ENCODE measurements around the gene CA11.

Gene CA11

GRCh38 chr19:48603001-48603400 lies 43.0 kb downstream of the CA11 start:
- Mint-ChIP-seq H3K9me3 (no peaks in the 10 kb centered on the region), H3K4me3 (no peak overlapping the region)

GRCh38 chr19:48600679-48601417 lies 45.1 kb downstream of the CA11 start:
- Mint-ChIP-seq H3K27ac (no peak overlapping the region), H3K4me3 (no peak overlapping the region), H3K9me3 (no peaks in the 10 kb centered on the region), H3K27me3 (peaks cover 0 to 8% of the 10 kb centered on the region in 2 donors), H3K4me1 (ENCODE audit: low read depth in 2 of 2) (peaks cover 0 to 7% of the 10 kb centered on the region in 2 donors), H3K36me3 (ENCODE audit: insufficient read depth) (no peaks in the 10 kb centered on the region)
- DNase-seq = no peak
- ATAC-seq (replicated peaks) = no peak

More at GRCh38 chr19:48603001-48603400, 43.0 kb downstream of the CA11 start:
- H3K27ac Mint-ChIP-seq = no peak overlapping the region
- H3K27me3 Mint-ChIP-seq = peaks cover 0 to 8% of the 10 kb centered on the region in 2 donors
- H3K4me1 Mint-ChIP-seq (ENCODE audit: low read depth in 2 of 2) = no peaks in the 10 kb centered on the region
- H3K36me3 Mint-ChIP-seq (ENCODE audit: insufficient read depth) = no peaks in the 10 kb centered on the region
- DNase-seq (no peak), ATAC-seq (replicated peaks) (no peak)

GRCh38 chr19:48598996-48599700 lies 46.8 kb downstream of the CA11 start:
- ATAC-seq (replicated peaks) = no peak
- Mint-ChIP-seq H3K27me3 (peaks cover 0 to 8% of the 10 kb centered on the region in 2 donors), H3K4me3 (no peak overlapping the region), H3K36me3 (ENCODE audit: insufficient read depth) (no peaks in the 10 kb centered on the region), H3K4me1 (ENCODE audit: low read depth in 2 of 2) (peaks cover 4 to 11% of the 10 kb centered on the region in 2 donors), H3K9me3 (no peaks in the 10 kb centered on the region), H3K27ac (peak overlapping the region in 1 of 2 donors; percentile 11)
- DNase-seq = no peak

- ATAC-seq (replicated peaks) (peak; percentile 97), DNase-seq (peak in 2 of 3 experiments; percentile 29 to 35)
- Mint-ChIP-seq H3K36me3 (ENCODE audit: insufficient read depth) (peaks cover 4% of the 10 kb centered on the region), H3K4me3 (peak overlapping the region; percentile 58 to 68), H3K27ac (peak overlapping the region; percentile 58 to 91), H3K4me1 (ENCODE audit: low read depth in 2 of 2) (peaks cover 4 to 14% of the 10 kb centered on the region in 2 donors), H3K27me3 (peaks cover 0 to 8% of the 10 kb centered on the region in 2 donors), H3K9me3 (no peaks in the 10 kb centered on the region)
These were observed 49.1 kb downstream of the CA11 start for GRCh38 chr19:48596679-48597465.

GRCh38 chr19:48596237-48596636 lies 49.8 kb downstream of the CA11 start:
- H3K4me3 Mint-ChIP-seq = peak overlapping the region in 1 of 2 donors; percentile 40
- H3K27me3 Mint-ChIP-seq = peaks cover 0 to 8% of the 10 kb centered on the region in 2 donors
- no peaks in the 10 kb centered on the region for H3K9me3 Mint-ChIP-seq
- peaks cover 4 to 15% of the 10 kb centered on the region in 2 donors for H3K4me1 Mint-ChIP-seq (ENCODE audit: low read depth in 2 of 2)
- DNase-seq = no peak
- peaks cover 4% of the 10 kb centered on the region for H3K36me3 Mint-ChIP-seq (ENCODE audit: insufficient read depth)
- peak overlapping the region; percentile 76 to 91 for H3K27ac Mint-ChIP-seq
- no peak for ATAC-seq (replicated peaks)

- Mint-ChIP-seq H3K27me3 (peaks cover 0 to 8% of the 10 kb centered on the region in 2 donors), H3K4me3 (peak overlapping the region; percentile 27 to 40), H3K27ac (peak overlapping the region; percentile 39 to 76), H3K9me3 (no peaks in the 10 kb centered on the region), H3K4me1 (ENCODE audit: low read depth in 2 of 2) (peaks cover 4 to 15% of the 10 kb centered on the region in 2 donors), H3K36me3 (ENCODE audit: insufficient read depth) (peaks cover 4% of the 10 kb centered on the region)
- DNase-seq (no peak), ATAC-seq (replicated peaks) (no peak)
These were observed 50.2 kb downstream of the CA11 start for GRCh38 chr19:48595833-48596232.

- Mint-ChIP-seq H3K4me3 (peak overlapping the region; percentile 9 to 40), H3K4me1 (ENCODE audit: low read depth in 2 of 2) (peaks cover 4 to 15% of the 10 kb centered on the region in 2 donors), H3K27ac (peak overlapping the region in 1 of 2 donors; percentile 39), H3K9me3 (no peaks in the 10 kb centered on the region), H3K36me3 (ENCODE audit: insufficient read depth) (peaks cover 4% of the 10 kb centered on the region), H3K27me3 (peaks cover 0 to 8% of the 10 kb centered on the region in 2 donors)
- ATAC-seq (replicated peaks) = no peak
- no peak for DNase-seq
These were observed 50.8 kb downstream of the CA11 start for GRCh38 chr19:48595171-48595570.

GRCh38 chr19:48591021-48591420 lies 55.0 kb downstream of the CA11 start:
- H3K27me3 Mint-ChIP-seq = peaks cover 0 to 6% of the 10 kb centered on the region in 2 donors
- H3K4me1 Mint-ChIP-seq (ENCODE audit: low read depth in 2 of 2) = peaks cover 13 to 18% of the 10 kb centered on the region in 2 donors
- H3K9me3 Mint-ChIP-seq = no peaks in the 10 kb centered on the region
- DNase-seq = no peak
- H3K36me3 Mint-ChIP-seq (ENCODE audit: insufficient read depth) = peaks cover 8% of the 10 kb centered on the region
- peak overlapping the region in 1 of 2 donors; percentile 91 for H3K27ac Mint-ChIP-seq
- H3K4me3 Mint-ChIP-seq = no peak overlapping the region
- no peak for ATAC-seq (replicated peaks)

- Mint-ChIP-seq H3K9me3 (no peaks in the 10 kb centered on the region), H3K27ac (peak overlapping the region; percentile 67 to 89), H3K4me1 (ENCODE audit: low read depth in 2 of 2) (peaks cover 15 to 16% of the 10 kb centered on the region in 2 donors), H3K27me3 (peaks cover 0 to 12% of the 10 kb centered on the region in 2 donors), H3K36me3 (ENCODE audit: insufficient read depth) (peaks cover 5% of the 10 kb centered on the region), H3K4me3 (peak overlapping the region; percentile 79 to 83)
- DNase-seq = peak; percentile 88 to 89 (median 89)
- ATAC-seq (replicated peaks) = peak; percentile 92
These were observed 57.2 kb downstream of the CA11 start for GRCh38 chr19:48588670-48589401.

Measured in effector memory CD8-positive, alpha-beta T cell (primary cell).